HepG2 (cell line): ENCODE measurements around the gene MEG3. TPM values are rescaled to one million over a fixed set of nuclear protein-coding genes. Genes with fewer than 3 reads are reported as not detected.

Experiments used
- ATAC-seq: fragments of 200-7000 bp; cut with Tn5 transposase; 3 replicates; pipeline ENCODE4 v1.9.1; 2020; ENCODE audit warnings: mild to moderate bottlenecking, moderate library complexity
- BruUV-seq: library from RNA; stranded (reverse); fragments of 400-500 nt; replicated peaks from 2 replicates; lab custom pipeline; 2021; lab: Mats Ljungman, UMichigan
- CTCF ChIA-PET: fragments of 300-600 bp; formaldehyde crosslinking; extraction: SDS; loops from one replicate; lab custom pipeline; 2021; ENCODE audit warnings: low total read pairs, inconsistent platforms, low intra/inter-chr PET ratio; lab: Yijun Ruan, JAX
- POLR2A ChIA-PET: fragments of 350-600 bp; sonication (Branson Sonifier 250); formaldehyde crosslinking; loops from one replicate; lab custom pipeline; 2020; ENCODE audit warnings: antibody characterized with exemption, inconsistent platforms; lab: Yijun Ruan, JAX
- DNase-seq: peaks from one replicate; pipeline ENCODE4 v3.0.0-alpha.2; 2015; ENCODE audit warnings: low spot score
- FAIRE-seq: peaks from 3 replicates; lab custom pipeline; 2011; peaks lifted over from hg19 to GRCh38; lab: Jason Lieb, UNC
- H2AFZ ChIP-seq: one replicate; pipeline ENCODE4 v1.6.1; 2011; ENCODE audit warnings: low read length, inconsistent platforms
- H3K27ac ChIP-seq: fragments of 300-600 bp; 3 replicates; pipeline ENCODE4 v1.8.0; 2011; ENCODE audit warnings: mixed run types, mild to moderate bottlenecking, mixed read lengths, low read length, inconsistent platforms; ENCODE audit not compliant: insufficient read depth; ENCODE audit errors: extremely low read length
- H3K27me3 ChIP-seq, 2 experiments: fragments of 200-600 bp in 1 of 2; 2 replicates in 1 of 2; 3 replicates in 1 of 2; pipeline versions ENCODE4 v1.6.0 to v1.8.0; 2011; ENCODE audit warnings: low read length in 2 of 2, mild to moderate bottlenecking in 2 of 2, moderate library complexity in 2 of 2, inconsistent platforms in 1 of 2; ENCODE audit not compliant: insufficient read depth in 2 of 2, control insufficient read depth in 1 of 2
- H3K36me3 ChIP-seq, 2 experiments: fragments of 200-600 bp in 1 of 2; replicated peaks in 1 of 2; 2 replicates in 1 of 2; 3 replicates in 1 of 2; pipeline versions ENCODE4 v1.5.1 to v1.8.0; 2011; ENCODE audit warnings: low read length in 2 of 2, inconsistent platforms in 1 of 2; ENCODE audit not compliant: insufficient read depth in 2 of 2, control insufficient read depth in 1 of 2
- H3K4me1 ChIP-seq: 2 replicates; pipeline ENCODE4 v1.5.1; 2012; ENCODE audit warnings: low read length, inconsistent platforms; ENCODE audit not compliant: insufficient read depth
- H3K4me2 ChIP-seq: 2 replicates; pipeline ENCODE4 v1.6.0; 2011; ENCODE audit warnings: low read depth, low read length, inconsistent platforms
- H3K4me3 ChIP-seq, 3 experiments: fragments of 200-600 bp in 1 of 3; sonication (generic), shearing (Covaris generic) in 1 of 3; replicated peaks in 1 of 3; 2 replicates each; pipeline ENCODE4 v1.5.1; 2011 to 2016; ENCODE audit warnings: low read length in 3 of 3, inconsistent platforms in 2 of 3, low read depth in 2 of 3, mild to moderate bottlenecking in 2 of 3, control low read depth in 1 of 3, mixed read lengths in 1 of 3; ENCODE audit not compliant: insufficient read depth in 1 of 3
- H3K79me2 ChIP-seq: one replicate; pipeline ENCODE4 v1.6.1; 2011; ENCODE audit warnings: low read length, inconsistent platforms; ENCODE audit not compliant: insufficient read depth
- H3K9ac ChIP-seq: 2 replicates; pipeline ENCODE4 v1.6.0; 2011; ENCODE audit warnings: mild to moderate bottlenecking, low read depth, low read length, inconsistent platforms; ENCODE audit not compliant: insufficient read depth
- H3K9me3 ChIP-seq: 2 replicates; pipeline ENCODE4 v1.5.1; 2012; ENCODE audit warnings: mild to moderate bottlenecking, low read length
- H4K20me1 ChIP-seq: 2 replicates; pipeline ENCODE4 v1.6.0; 2011; ENCODE audit warnings: inconsistent platforms, mild to moderate bottlenecking, low read length, moderate library complexity; ENCODE audit not compliant: insufficient read depth
- TEAD3 ChIP-seq: optimal IDR thresholded peaks from 2 replicates; pipeline ENCODE3; 2016; ENCODE audit warnings: borderline replicate concordance
- ZBTB38 ChIP-seq: sonication (generic); formaldehyde crosslinking; IDR thresholded peaks from 2 replicates; pipeline ENCODE4 v1.5.1; 2020; ENCODE audit warnings: mild to moderate bottlenecking, missing genetic modification reagents
- ZNF614 ChIP-seq: IDR thresholded peaks from 2 replicates; pipeline ENCODE4 v1.6.1; 2018; ENCODE audit warnings: missing biosample characterization, missing genetic modification reagents, inconsistent platforms, borderline replicate concordance
- WGBS: methylation state at CpG from one replicate; pipeline ENCODE4 v1.1.6; 2017; ENCODE audit warnings: low lambda C conversion rate; 5-methylcytosine and 5-hydroxymethylcytosine counted together
- in situ Hi-C: cut with HindIII; loops from 2 replicates; pipeline ENCODE4 v1.10.0; 2017; ENCODE audit warnings: low pct_unique_long_range_greater_than_20kb; ENCODE audit not compliant: extremely low pct_ligation_motif_present
- intact Hi-C: fragments of 100-400 bp; cut with micrococcal nuclease; formaldehyde crosslinking; loops from one replicate; pipeline ENCODE4 v1.10.0; 2022; ENCODE audit not compliant: unreplicated experiment
- polyA plus RNA-seq, 8 experiments: library from polyadenylated mRNA; depleted of rRNA in 3 of 8; stranded (reverse) in 7 of 8; unstranded in 1 of 8; fragments of >200 nt; fragmentation: Illumina TruSeq in 4 of 8; extraction: Trizol in 4 of 8; gene quantifications; 2 replicates each; pipeline versions ENCODE4 v1.2.1 to v1.2.3, GENCODE V29; 2011 to 2016; ENCODE audit warnings: low read depth in 4 of 8, missing spikeins in 1 of 8, mixed read lengths in 1 of 8; ENCODE audit not compliant: insufficient read depth in 1 of 8
- total RNA-seq, 5 experiments: library from RNA; depleted of rRNA; stranded (reverse); fragments of >200 nt; fragmentation: Illumina TruSeq; extraction: Trizol; gene quantifications; 2 replicates each; pipeline ENCODE4 v1.2.3, GENCODE V29; 2016; ENCODE audit warnings: low read depth in 1 of 5
- TF ChIP-seq, protein P1 (sequence below): IDR thresholded peaks from 2 replicates; pipeline ENCODE4 v1.6.1; 2016; ENCODE audit warnings: low read depth
- TF ChIP-seq, protein P2 (sequence below): sonication (generic); formaldehyde crosslinking; IDR thresholded peaks from 2 replicates; pipeline ENCODE4 v1.8.0; 2022; ENCODE audit warnings: missing genetic modification reagents, low read depth, mild to moderate bottlenecking, borderline replicate concordance

MEG3 gene
- total and polyA plus RNA-seq, 2 of the 13 experiments (the other 11 are each of a cell fraction or from before 2014, with no cell fraction given) = 0.17 TPM; not detected in 1

DNA sequence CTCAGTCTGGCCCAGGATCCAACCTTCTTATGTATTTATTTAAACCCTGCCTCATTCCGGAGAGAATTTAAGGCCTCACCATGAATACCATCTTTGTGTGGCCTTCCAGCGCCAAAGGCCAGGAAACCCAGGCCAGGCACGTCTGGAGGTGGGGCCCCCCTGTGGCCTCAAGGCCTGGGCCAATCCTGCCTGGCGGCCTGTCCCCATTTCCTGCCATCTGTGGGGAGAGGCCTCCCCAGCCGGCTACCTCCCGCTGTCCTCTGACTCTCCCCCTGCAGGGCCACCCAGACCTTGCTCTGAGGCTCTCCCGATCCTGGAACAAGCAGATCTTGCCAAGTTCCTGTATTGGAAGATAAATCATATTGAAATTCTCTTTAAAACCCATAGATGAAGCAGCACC is 37.4 kb upstream of the MEG3 start (continued):
- TF ChIP-seq ZBTB38 (CRISPR knock-in tag) (peak; percentile 98), ZNF614 (CRISPR knock-in tag) (no peak)
- TF ChIP-seq, protein P1, sequence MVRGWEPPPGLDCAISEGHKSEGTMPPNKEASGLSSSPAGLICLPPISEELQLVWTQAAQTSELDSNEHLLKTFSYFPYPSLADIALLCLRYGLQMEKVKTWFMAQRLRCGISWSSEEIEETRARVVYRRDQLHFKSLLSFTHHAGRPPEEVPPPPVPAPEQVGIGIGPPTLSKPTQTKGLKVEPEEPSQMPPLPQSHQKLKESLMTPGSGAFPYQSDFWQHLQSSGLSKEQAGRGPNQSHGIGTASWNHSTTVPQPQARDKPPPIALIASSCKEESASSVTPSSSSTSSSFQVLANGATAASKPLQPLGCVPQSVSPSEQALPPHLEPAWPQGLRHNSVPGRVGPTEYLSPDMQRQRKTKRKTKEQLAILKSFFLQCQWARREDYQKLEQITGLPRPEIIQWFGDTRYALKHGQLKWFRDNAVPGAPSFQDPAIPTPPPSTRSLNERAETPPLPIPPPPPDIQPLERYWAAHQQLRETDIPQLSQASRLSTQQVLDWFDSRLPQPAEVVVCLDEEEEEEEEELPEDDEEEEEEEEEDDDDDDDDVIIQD (CRISPR knock-in tag) = peak; percentile 40; the same call in 1 of the 2 replicates
- TF ChIP-seq, all 625 proteins: peak for 31

GRCh38 chr14:100788942-100789341 is 37.0 kb upstream of the MEG3 start:
- no peak overlapping the region for H2AFZ ChIP-seq
- ATAC-seq (no peak), DNase-seq (no peak), FAIRE-seq (no peak)
- no peak overlapping the region for H3K4me3 ChIP-seq
- intact Hi-C loops (no loop called here), in situ Hi-C loops (no loop called here)
- peak overlapping the region; percentile 25 for H3K27ac ChIP-seq
- H3K36me3 ChIP-seq = no peaks in the 10 kb centered on the region
- peaks cover 9% of the 10 kb centered on the region for H3K9me3 ChIP-seq
- peak; percentile 27 for TF ChIP-seq TEAD3 (CRISPR knock-in tag)
- TF ChIP-seq, protein P2, sequence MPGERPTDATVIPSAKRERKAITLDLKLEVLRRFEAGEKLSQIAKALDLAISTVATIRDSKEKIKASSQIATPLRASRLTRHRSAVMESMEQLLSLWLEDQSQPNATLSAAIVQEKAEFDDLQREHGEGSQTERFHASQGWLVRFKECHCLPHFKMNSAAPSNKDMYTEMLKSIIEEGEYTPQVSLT (CRISPR knock-in tag) = no peak
- H3K27me3 ChIP-seq = no peaks in the 10 kb centered on the region
- POLR2A ChIA-PET = interaction anchor here (1.7 kb wide), 1 partner anchor 28 kb away, joined by 10 read pairs; no protein-coding TSS in a partner anchor
- 75% methylated on average over 4 of the region's 5 CpGs for WGBS
- H3K9ac ChIP-seq = no peak overlapping the region
- no peaks in the 10 kb centered on the region for H4K20me1 ChIP-seq
- H3K79me2 ChIP-seq = no peaks in the 10 kb centered on the region
- no TSS peak for BruUV-seq
- no peak overlapping the region for H3K4me2 ChIP-seq
- CTCF ChIA-PET = no interaction called here
- H3K4me1 ChIP-seq = peaks cover 54% of the 10 kb centered on the region
